Endothelial cell (in vitro differentiated cells): ENCODE results near the gene TENM4. TPM values are rescaled to one million over a fixed set of nuclear protein-coding genes. Genes with fewer than 3 reads are reported as not detected.
"Not testable (repeated sequence)": the region's sequence is repeated elsewhere in the genome, so short reads cannot be mapped to it uniquely, and the experiment has no call there.

ENCODE experiments used
- DNase-seq: peaks from one replicate; pipeline ENCODE4 v3.0.0; 2021; ENCODE audit warnings: low spot score
- H3K27ac Mint-ChIP-seq: one replicate; pipeline ENCODE4 v1.8.0; 2021; ENCODE audit warnings: mixed read lengths, inconsistent platforms; ENCODE audit not compliant: unreplicated experiment
- H3K27me3 Mint-ChIP-seq: one replicate; pipeline ENCODE4 v1.8.0; 2021; ENCODE audit warnings: mild to moderate bottlenecking, moderate library complexity, mixed read lengths, inconsistent platforms; ENCODE audit not compliant: unreplicated experiment
- H3K36me3 Mint-ChIP-seq: one replicate; pipeline ENCODE4 v1.8.0; 2021; ENCODE audit warnings: mild to moderate bottlenecking, low read depth, mixed read lengths, inconsistent platforms; ENCODE audit not compliant: unreplicated experiment
- H3K4me1 Mint-ChIP-seq: one replicate; pipeline ENCODE4 v1.8.0; 2021; ENCODE audit warnings: mild to moderate bottlenecking, mixed read lengths, inconsistent platforms; ENCODE audit not compliant: unreplicated experiment
- H3K4me3 Mint-ChIP-seq: one replicate; pipeline ENCODE4 v1.8.0; 2021; ENCODE audit warnings: mild to moderate bottlenecking, mixed read lengths, inconsistent platforms; ENCODE audit not compliant: unreplicated experiment
- H3K9me3 Mint-ChIP-seq: one replicate; pipeline ENCODE4 v1.8.0; 2021; ENCODE audit warnings: mixed read lengths, inconsistent platforms; ENCODE audit not compliant: unreplicated experiment
- CTCF ChIP-seq: fragments of 200-600 bp; sonication (generic); IDR thresholded peaks from one replicate; pipeline ENCODE4 v1.5.0; 2021; ENCODE audit warnings: antibody characterized with exemption; ENCODE audit not compliant: unreplicated experiment
- total RNA-seq: library from RNA; stranded (reverse); fragmentation: NEBNext Ultra II Directional; extraction: Animal tissue kit (Norgen Biotek cat#: 25700); gene quantifications from one replicate; pipeline ENCODE4 v1.2.1, GENCODE V29; 2021; ENCODE audit not compliant: unreplicated experiment

TENM4 gene
- total RNA-seq, 1 donor from 2014 or later: 1.8 TPM

- TF ChIP-seq CTCF: no peak
- Mint-ChIP-seq H3K27ac (no peak overlapping the region), H3K4me1 (no peaks in the 10 kb centered on the region), H3K9me3 (no peaks in the 10 kb centered on the region), H3K27me3 (peaks cover 2% of the 10 kb centered on the region), H3K4me3 (no peak overlapping the region), H3K36me3 (no peaks in the 10 kb centered on the region)
- no peak for DNase-seq
Observed at GRCh38 chr11:79198203-79198897, 242.5 kb downstream of the TENM4 start.

GRCh38 chr11:79196950-79197349 is 243.9 kb downstream of the TENM4 start:
- H3K4me1 Mint-ChIP-seq: no peaks in the 10 kb centered on the region
- no peak overlapping the region for H3K27ac Mint-ChIP-seq
- no peaks in the 10 kb centered on the region for H3K36me3 Mint-ChIP-seq
- no peaks in the 10 kb centered on the region for H3K9me3 Mint-ChIP-seq
- H3K4me3 Mint-ChIP-seq: no peak overlapping the region
- H3K27me3 Mint-ChIP-seq: no peaks in the 10 kb centered on the region
- no peak for DNase-seq
- no peak for TF ChIP-seq CTCF

GRCh38 chr11:79195209-79195608 is 245.6 kb downstream of the TENM4 start:
- no peak for TF ChIP-seq CTCF
- no peaks in the 10 kb centered on the region for H3K4me1 Mint-ChIP-seq

GRCh38 chr11:79193663-79194310 is 247.0 kb downstream of the TENM4 start:
- no peak for TF ChIP-seq CTCF
- Mint-ChIP-seq H3K36me3 (no peaks in the 10 kb centered on the region), H3K4me3 (no peak overlapping the region)

More at GRCh38 chr11:79195209-79195608, 245.6 kb downstream of the TENM4 start:
- H3K9me3 Mint-ChIP-seq: no peaks in the 10 kb centered on the region
- no peak overlapping the region for H3K27ac Mint-ChIP-seq
- H3K4me3 Mint-ChIP-seq: no peak overlapping the region
- H3K36me3 Mint-ChIP-seq: no peaks in the 10 kb centered on the region
- H3K27me3 Mint-ChIP-seq: no peaks in the 10 kb centered on the region
- no peak for DNase-seq

GRCh38 chr11:79192836-79193235 is 248.0 kb downstream of the TENM4 start:
- H3K9me3 Mint-ChIP-seq: no peaks in the 10 kb centered on the region
- H3K4me1 Mint-ChIP-seq: no peaks in the 10 kb centered on the region
- no peak overlapping the region for H3K4me3 Mint-ChIP-seq
- H3K27ac Mint-ChIP-seq: no peak overlapping the region
- no peaks in the 10 kb centered on the region for H3K36me3 Mint-ChIP-seq
- no peaks in the 10 kb centered on the region for H3K27me3 Mint-ChIP-seq
- DNase-seq: no peak
- TF ChIP-seq CTCF: no peak

More at GRCh38 chr11:79193663-79194310, 247.0 kb downstream of the TENM4 start:
- DNase-seq: no peak
- Mint-ChIP-seq H3K27me3 (no peaks in the 10 kb centered on the region), H3K4me1 (no peaks in the 10 kb centered on the region), H3K27ac (no peak overlapping the region), H3K9me3 (no peaks in the 10 kb centered on the region)

- H3K4me3 Mint-ChIP-seq, DNase-seq, H3K27ac Mint-ChIP-seq, H3K27me3 Mint-ChIP-seq, H3K36me3 Mint-ChIP-seq, H3K4me1 Mint-ChIP-seq, H3K9me3 Mint-ChIP-seq: not testable (repeated sequence)
Observed at GRCh38 chr11:79191716-79192115, 249.1 kb downstream of the TENM4 start.

- H3K9me3 Mint-ChIP-seq, H3K4me3 Mint-ChIP-seq, H3K27me3 Mint-ChIP-seq, H3K36me3 Mint-ChIP-seq, DNase-seq, H3K4me1 Mint-ChIP-seq, H3K27ac Mint-ChIP-seq: not testable (repeated sequence)
Observed at GRCh38 chr11:79190553-79190952, 250.3 kb downstream of the TENM4 start.
